Immature natural killer cell (primary cell): ENCODE measurements around the gene OR1F1. TPM values are rescaled to one million over a fixed set of nuclear protein-coding genes. Genes with fewer than 3 reads are reported as not detected.
"Not testable (repeated sequence)": the region's sequence is repeated elsewhere in the genome, so short reads cannot be mapped to it uniquely, and the experiment has no call there.

ENCODE experiments used
- DNase-seq, 3 donors: peaks; one replicate each; pipeline ENCODE4 v3.0.0; 2022; ENCODE audit warnings: mixed read lengths in 1 of 3
- H3K27ac Mint-ChIP-seq, 6 donors: one replicate each; pipeline ENCODE4 v1.8.0; 2020; ENCODE audit warnings: mixed read lengths in 6 of 6, mild to moderate bottlenecking in 5 of 6, inconsistent platforms in 4 of 6, moderate library complexity in 3 of 6
- H3K27me3 Mint-ChIP-seq, 3 donors: one replicate each; pipeline ENCODE4 v1.8.0; 2020 to 2021; ENCODE audit warnings: low read depth in 3 of 3, mild to moderate bottlenecking in 3 of 3, mixed read lengths in 3 of 3, moderate library complexity in 3 of 3, inconsistent platforms in 1 of 3
- H3K36me3 Mint-ChIP-seq, 3 donors: one replicate each; pipeline ENCODE4 v1.8.0; 2020; ENCODE audit warnings: mixed read lengths in 3 of 3, inconsistent platforms in 2 of 3, mild to moderate bottlenecking in 2 of 3
- H3K4me1 Mint-ChIP-seq, 2 donors: one replicate each; pipeline ENCODE4 v1.8.0; 2020; ENCODE audit warnings: inconsistent platforms in 2 of 2, mild to moderate bottlenecking in 2 of 2, mixed read lengths in 2 of 2, moderate library complexity in 1 of 2
- H3K4me3 Mint-ChIP-seq, 5 donors: one replicate each; pipeline ENCODE4 v1.8.0; 2020; ENCODE audit warnings: mild to moderate bottlenecking in 5 of 5, mixed read lengths in 5 of 5, inconsistent platforms in 3 of 5, moderate library complexity in 3 of 5
- H3K9me3 Mint-ChIP-seq, 6 donors: one replicate each; pipeline ENCODE4 v1.8.0; 2020; ENCODE audit warnings: mild to moderate bottlenecking in 6 of 6, mixed read lengths in 6 of 6, inconsistent platforms in 4 of 6, moderate library complexity in 3 of 6
- polyA plus RNA-seq, 3 donors: library from polyadenylated mRNA; unstranded; fragments of 300-500 nt; fragmentation: Illumina TruSeq; gene quantifications; one replicate each; pipeline ENCODE4 v1.2.3, GENCODE V29; 2021

OR1F1 gene
- polyA plus RNA-seq, 3 donors from 2014 or later: not detected

DNA sequence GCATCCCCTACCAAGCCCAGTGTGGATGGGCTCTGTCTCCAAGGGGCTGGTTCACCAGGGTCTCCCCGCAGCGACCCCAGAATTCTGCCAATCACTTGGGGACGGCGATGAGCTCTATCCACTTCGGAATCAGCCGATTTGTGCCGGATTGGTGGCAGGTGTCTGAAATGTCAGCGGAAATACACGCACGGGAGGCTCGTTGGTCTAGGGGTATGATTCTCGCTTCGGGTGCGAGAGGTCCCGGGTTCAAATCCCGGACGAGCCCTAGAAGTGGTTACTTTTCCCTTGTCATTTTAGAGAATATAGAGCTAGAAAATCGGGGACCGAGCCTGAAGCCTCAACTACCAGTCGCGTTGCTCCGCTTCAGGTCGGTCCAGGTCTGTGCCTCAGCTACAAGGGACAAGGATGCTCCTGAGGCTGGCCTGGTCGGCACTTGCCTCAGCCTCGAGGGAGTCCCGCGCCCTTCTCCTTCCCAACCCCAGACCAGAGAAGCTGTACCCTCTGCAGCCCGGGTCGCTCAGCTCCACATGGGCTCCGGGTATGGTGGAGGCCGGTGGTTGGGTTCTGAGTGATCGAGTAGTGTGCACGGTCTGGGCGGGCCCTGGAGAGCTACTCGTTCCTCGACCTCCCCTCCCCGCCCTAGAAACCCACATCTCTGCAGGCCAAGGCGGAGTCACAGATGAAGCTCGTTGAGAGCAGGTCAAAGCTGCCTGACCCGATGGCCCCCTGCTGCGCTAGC is 16.0 kb upstream of the OR1F1 start:
- peak overlapping the region; percentile 72 to 85 (median 82) for H3K4me3 Mint-ChIP-seq
- H3K27me3 Mint-ChIP-seq: peaks cover 29 to 64% (median 48%) of the 10 kb centered on the region in 3 donors
- no peaks in the 10 kb centered on the region for H3K9me3 Mint-ChIP-seq
- no peaks in the 10 kb centered on the region for H3K36me3 Mint-ChIP-seq
- H3K27ac Mint-ChIP-seq: peak overlapping the region in 2 of 6 donors; percentile 69 to 71
- DNase-seq: peak in 1 of 3 donors; percentile 30
- peaks cover 36 to 37% of the 10 kb centered on the region in 2 donors for H3K4me1 Mint-ChIP-seq

DNA sequence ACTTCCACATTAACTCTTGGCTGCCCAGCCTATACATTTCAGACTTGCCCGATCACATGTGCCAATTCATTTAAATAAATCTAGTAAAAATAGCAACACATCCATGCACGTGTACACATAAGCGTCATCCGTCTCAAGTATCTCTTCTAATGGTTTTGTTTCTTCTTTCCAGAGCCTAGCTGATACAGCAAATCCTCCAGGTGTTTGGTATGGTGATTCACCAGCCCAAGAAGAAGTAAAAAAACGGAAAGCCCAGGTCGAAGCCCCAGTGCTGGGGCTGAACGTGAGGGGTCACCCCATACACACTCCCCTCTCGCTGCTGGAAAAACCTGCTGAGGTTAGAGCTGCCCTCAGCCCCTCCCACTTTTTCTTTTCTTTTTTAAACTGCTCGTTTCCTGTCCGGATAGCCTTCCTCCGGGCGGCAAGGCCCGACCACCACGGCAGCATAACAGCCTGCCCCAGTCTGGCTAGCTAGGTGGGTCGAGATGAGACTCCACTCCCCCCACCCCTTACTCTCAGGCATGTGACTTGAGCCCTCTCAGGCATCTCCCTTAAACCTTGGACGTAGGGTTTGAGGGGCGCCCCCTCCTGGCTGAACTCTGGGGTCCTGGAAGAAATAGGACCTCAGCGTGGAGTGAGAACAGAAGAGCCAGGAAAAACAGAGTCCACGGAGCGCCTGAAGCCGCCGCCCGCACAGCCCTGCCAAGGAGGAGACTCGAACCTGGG is 13.9 kb upstream of the OR1F1 start:
- peaks cover 36 to 37% of the 10 kb centered on the region in 2 donors for H3K4me1 Mint-ChIP-seq
- peak overlapping the region in 1 of 6 donors; percentile 78 for H3K27ac Mint-ChIP-seq
- H3K36me3 Mint-ChIP-seq: no peaks in the 10 kb centered on the region
- peaks cover 32 to 70% (median 57%) of the 10 kb centered on the region in 3 donors for H3K27me3 Mint-ChIP-seq
- no peaks in the 10 kb centered on the region for H3K9me3 Mint-ChIP-seq
- peak overlapping the region in 4 of 5 donors; percentile 31 to 68 (median 47) for H3K4me3 Mint-ChIP-seq
- DNase-seq: no peak

DNA sequence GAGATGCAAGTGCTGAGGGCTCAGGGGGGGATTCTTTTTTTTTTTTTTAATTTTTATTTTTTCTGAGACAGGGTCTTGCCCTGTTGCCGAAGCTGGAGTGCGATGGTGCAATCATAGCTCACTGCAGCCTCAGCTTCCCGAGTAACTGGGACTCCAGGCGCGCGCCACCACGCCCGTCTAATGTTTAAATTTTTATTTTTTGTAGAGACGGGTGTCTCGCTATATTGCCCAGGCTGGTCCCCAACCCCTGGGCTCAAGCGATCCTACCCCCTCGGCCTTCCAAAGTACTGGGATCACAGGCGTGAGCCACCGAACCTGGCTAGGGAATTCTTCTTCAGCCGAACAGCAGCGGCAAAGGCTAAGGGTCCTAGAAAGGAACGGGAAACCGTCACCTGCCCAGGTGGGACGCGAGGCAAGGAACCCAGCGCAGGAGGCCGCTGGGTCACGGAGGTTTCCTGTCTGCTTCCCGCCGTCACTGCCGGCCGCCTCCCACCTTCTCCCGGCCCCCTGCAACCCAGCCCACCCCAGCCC is 13.3 kb upstream of the OR1F1 start:
- no peaks in the 10 kb centered on the region for H3K36me3 Mint-ChIP-seq
- peak overlapping the region in 1 of 5 donors; percentile 43 for H3K4me3 Mint-ChIP-seq
- H3K4me1 Mint-ChIP-seq: peaks cover 36 to 37% of the 10 kb centered on the region in 2 donors
- no peak for DNase-seq
- H3K27me3 Mint-ChIP-seq: peaks cover 32 to 68% (median 58%) of the 10 kb centered on the region in 3 donors
- no peaks in the 10 kb centered on the region for H3K9me3 Mint-ChIP-seq
- no peak overlapping the region for H3K27ac Mint-ChIP-seq

DNA sequence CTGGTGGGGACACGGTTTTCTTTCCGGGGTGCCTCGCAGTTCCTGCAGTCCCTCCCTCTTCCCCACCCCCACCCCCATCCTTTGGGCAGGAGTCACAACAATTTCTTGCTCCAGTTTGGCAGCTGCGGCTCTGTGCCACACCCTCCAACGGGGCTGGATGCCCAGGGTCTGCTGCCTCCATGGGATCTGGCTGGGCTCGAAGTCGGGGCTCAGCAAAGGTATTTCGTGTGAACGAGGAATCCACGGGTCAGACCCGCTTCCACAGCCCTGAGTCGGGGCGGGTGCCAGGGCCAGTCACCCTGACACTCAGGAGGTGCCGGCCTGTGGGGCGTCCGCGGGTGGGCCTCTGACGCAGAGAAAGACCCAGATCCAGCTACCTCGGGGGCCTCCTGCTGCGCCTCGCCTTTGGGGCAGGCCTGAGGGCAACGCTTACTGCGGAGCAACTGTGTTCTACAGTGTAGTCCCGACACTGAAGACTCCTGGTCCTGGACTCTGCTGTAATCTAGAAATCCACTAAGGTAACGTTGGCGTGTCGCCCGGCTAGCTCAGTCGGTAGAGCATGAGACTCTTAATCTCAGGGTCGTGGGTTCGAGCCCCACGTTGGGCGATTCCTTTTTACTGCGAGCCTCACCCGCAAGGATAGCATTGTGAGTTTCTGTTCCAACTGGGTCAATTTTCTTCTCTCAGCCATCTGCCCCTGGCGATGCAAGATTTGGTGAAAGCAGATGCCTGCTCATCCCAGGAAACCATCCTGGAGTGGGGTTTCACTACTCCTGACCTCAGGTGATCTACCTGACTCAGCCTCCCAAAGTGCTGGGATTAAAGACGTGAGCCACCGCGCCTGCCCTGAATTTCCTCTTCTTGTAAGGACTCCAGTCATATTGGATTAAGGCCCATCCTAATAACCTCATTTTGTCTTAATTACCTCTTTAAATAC is 12.6 kb upstream of the OR1F1 start:
- no peak for DNase-seq
- no peaks in the 10 kb centered on the region for H3K36me3 Mint-ChIP-seq
- peaks cover 35 to 36% of the 10 kb centered on the region in 2 donors for H3K4me1 Mint-ChIP-seq
- H3K27me3 Mint-ChIP-seq: peaks cover 32 to 66% (median 65%) of the 10 kb centered on the region in 3 donors
- H3K9me3 Mint-ChIP-seq: no peaks in the 10 kb centered on the region
- H3K27ac Mint-ChIP-seq: no peak overlapping the region
- H3K4me3 Mint-ChIP-seq: peak overlapping the region in 3 of 5 donors; percentile 17 to 21 (median 17)

DNA sequence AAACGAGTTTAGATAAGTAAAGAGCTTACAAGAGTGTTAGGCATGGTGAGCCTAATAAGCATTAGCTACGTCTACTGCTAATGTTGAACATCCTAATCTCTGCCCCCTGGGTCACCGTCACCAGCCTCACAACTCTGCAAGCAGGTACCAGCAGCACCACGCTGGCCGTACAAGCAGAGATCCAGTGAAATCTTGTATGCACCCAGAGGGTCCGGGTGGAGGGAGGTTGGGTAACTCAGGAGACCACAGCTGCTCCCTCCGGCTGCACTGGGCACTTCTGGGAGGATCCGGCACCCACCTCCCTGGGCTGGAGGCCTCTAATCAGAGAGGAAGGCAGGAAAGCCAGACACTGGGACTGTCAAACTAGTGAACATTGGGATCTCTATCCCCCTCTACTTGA is 8.4 kb upstream of the OR1F1 start:
- no peak for DNase-seq
- H3K27me3 Mint-ChIP-seq: peaks cover 25 to 76% (median 74%) of the 10 kb centered on the region in 3 donors
- H3K4me3 Mint-ChIP-seq: no peak overlapping the region
- peaks cover 0 to 6% (median 0%) of the 10 kb centered on the region in 3 donors for H3K36me3 Mint-ChIP-seq
- peaks cover 0 to 1% (median 0%) of the 10 kb centered on the region in 6 donors for H3K9me3 Mint-ChIP-seq
- peaks cover 24 to 29% of the 10 kb centered on the region in 2 donors for H3K4me1 Mint-ChIP-seq
- H3K27ac Mint-ChIP-seq: no peak overlapping the region

DNA sequence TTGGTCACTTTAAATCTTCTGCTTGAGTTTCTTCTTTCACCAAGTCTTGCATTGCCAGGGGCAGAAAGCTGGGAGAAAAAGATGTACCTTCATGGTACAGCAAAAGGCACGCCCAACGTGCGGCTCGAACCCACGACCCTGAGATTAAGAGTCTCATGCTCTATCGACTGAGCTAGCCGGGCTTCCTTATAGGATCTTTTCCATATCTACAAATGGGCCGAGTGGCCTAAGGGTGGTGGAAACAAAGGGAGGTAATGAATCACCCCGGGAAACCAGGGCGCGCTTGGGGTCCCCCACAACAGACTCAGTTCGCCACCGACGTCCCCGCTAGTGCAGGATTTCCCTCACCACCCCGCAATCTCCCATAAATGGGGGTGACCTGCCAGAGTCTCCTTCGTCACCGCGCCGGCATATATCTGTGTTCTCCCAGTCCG is 7.5 kb upstream of the OR1F1 start:
- DNase-seq: no peak
- H3K36me3 Mint-ChIP-seq: peaks cover 0 to 6% (median 0%) of the 10 kb centered on the region in 3 donors
- H3K27me3 Mint-ChIP-seq: peaks cover 25 to 72% (median 68%) of the 10 kb centered on the region in 3 donors
- H3K27ac Mint-ChIP-seq: no peak overlapping the region
- peaks cover 0 to 1% (median 0%) of the 10 kb centered on the region in 6 donors for H3K9me3 Mint-ChIP-seq
- no peak overlapping the region for H3K4me3 Mint-ChIP-seq
- H3K4me1 Mint-ChIP-seq: peaks cover 24 to 29% of the 10 kb centered on the region in 2 donors

DNA sequence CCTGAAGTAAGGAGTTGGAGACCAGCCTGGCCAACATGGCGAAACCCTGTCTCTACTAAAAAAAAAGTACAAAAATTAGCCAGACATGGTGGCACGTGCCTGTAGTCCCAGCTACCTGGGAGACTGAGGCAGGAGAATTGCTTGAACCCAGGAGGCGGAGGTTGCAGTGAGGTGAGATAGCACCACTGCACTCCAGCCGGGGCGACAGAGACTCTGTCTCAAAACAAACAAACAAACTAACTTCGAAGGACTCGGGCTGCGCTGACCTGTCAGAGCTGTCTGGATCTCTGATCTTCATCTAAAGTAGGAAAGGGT is 5.8 kb upstream of the OR1F1 start:
- DNase-seq, H3K9me3 Mint-ChIP-seq, H3K36me3 Mint-ChIP-seq: not testable (repeated sequence)
- peaks cover 20 to 27% of the 10 kb centered on the region in 2 donors for H3K4me1 Mint-ChIP-seq
- H3K27me3 Mint-ChIP-seq: peaks cover 24 to 69% (median 68%) of the 10 kb centered on the region in 3 donors
- H3K27ac Mint-ChIP-seq: peak overlapping the region in 2 of 6 donors; percentile 31 to 86
- peak overlapping the region; percentile 69 to 84 (median 74) for H3K4me3 Mint-ChIP-seq

DNA sequence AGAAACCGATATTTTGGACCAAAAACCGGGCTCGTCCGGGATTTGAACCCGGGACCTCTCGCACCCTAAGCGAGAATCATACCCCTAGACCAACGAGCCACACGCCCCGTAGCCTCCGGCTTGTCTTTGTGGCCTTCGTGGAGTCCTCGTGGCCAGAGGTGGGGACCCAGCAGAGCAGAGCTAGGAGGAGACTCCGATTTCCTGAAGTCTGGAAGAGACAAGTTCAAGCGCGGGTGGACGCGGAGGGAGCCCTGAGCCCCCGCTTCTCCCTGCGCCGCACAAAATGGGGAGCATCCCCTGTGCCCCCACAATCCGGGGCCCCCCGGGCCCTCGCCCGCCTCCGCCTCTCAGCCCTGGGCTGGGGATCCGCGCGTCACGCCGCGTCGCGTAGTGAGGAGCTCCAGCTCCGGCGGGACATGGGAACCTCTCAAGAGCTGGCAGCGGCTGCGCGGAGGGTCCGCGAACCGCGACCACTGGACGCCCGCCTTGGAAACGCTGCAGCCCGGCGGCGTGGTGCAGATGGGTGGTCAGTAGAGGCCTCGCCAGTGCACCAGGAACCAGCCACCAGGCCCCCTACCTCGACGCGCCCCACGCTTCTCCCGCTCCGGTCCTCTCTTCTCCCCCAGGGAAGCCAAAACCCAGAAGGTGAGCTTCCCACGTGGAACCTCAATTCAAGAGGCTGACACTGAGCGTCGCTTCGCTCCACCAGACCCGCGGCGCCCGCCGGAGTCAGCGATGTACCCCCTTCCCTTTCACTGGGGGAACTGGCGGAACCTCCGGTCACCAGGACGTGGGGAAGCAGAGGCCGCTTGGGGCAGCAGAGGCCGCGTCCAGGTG is 5.2 kb upstream of the OR1F1 start:
- peaks cover 27 to 70% (median 69%) of the 10 kb centered on the region in 3 donors for H3K27me3 Mint-ChIP-seq
- peak in 2 of 3 donors; percentile 39 to 50 for DNase-seq
- H3K4me1 Mint-ChIP-seq: peaks cover 23 to 32% of the 10 kb centered on the region in 2 donors
- peaks cover 0 to 1% (median 0%) of the 10 kb centered on the region in 6 donors for H3K9me3 Mint-ChIP-seq
- peaks cover 0 to 6% (median 0%) of the 10 kb centered on the region in 3 donors for H3K36me3 Mint-ChIP-seq
- peak overlapping the region; percentile 73 to 91 (median 84) for H3K4me3 Mint-ChIP-seq
- H3K27ac Mint-ChIP-seq: peak overlapping the region in 3 of 6 donors; percentile 62 to 86 (median 64)

DNA sequence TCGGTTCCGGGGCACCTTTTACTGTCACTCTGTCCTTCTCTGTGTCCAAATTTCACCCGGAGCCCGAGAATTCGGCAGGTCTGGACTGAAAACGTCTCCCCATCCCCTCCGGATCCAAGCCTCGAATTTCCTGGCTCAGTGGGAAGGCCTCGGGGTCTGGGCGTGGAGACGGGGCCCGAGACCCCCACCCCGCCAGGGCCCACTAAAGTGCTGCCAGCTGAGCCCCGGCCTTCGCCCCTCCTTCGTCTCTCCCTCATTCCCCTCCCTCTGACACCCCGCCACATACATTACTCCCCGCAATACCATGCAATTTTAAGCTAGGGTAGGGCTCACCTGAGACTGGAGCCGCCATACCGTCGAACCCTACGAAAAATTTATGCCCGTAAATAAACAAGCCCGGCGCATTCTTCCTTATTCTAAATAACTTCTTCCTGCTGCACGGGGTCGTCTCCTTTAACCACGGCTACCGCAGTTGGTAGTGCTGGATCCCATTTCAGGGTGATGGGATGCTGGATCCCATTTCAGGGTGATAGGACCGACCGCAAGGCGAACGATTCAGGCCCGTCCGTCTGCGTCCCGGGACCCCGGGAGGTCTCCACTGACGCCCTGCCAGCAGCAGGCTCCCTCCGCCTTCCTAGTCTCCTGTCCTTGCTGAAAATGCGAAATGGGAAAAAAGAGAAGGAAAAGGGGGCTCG is 4.4 kb upstream of the OR1F1 start:
- Mint-ChIP-seq H3K9me3 (peaks cover 0 to 1% (median 0%) of the 10 kb centered on the region in 6 donors), H3K36me3 (peaks cover 0 to 6% (median 0%) of the 10 kb centered on the region in 3 donors), H3K27ac (peak overlapping the region in 2 of 6 donors; percentile 63 to 85), H3K4me1 (peaks cover 29 to 38% of the 10 kb centered on the region in 2 donors), H3K4me3 (peak overlapping the region; percentile 73 to 91 (median 82)), H3K27me3 (peaks cover 32 to 74% (median 73%) of the 10 kb centered on the region in 3 donors)
- no peak for DNase-seq

DNA sequence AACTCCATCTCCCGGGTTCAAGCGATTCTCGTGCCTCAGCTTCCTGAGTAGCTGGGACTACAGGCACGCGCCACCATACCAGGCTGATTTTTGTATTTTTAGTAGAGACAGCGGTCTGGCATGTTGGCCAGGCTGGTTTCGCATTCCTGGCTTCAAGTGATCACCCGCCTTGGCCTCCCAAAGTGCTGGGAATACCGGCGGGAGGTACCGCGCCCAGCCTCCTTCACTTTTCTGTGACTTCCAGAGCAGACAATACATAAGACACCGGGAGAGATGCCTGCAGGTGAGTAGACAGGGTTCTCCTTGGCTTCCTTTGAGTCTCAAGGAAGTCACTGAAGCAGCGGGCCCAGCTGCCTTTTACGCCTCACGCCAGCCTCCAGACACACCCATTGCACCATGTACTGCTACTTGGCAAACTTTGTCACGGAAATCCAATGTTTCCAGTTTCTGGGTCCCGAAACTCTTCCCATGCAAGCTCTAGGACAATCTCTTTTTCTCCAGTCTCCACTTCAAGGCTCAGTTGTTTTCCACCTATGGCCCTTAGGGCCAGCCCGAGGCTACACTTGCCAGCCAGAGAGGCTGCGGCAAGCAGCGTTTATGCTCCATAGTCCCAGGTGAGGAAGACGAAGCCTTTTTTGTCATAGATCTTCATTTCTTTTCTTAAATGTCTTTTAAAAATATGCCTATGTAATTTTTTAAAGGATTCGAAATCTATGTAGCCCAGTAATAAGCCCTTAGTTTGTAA is 886 bp upstream of the OR1F1 start:
- Mint-ChIP-seq H3K4me1 (peaks cover 55 to 61% of the 10 kb centered on the region in 2 donors), H3K9me3 (peaks cover 0 to 4% (median 0%) of the 10 kb centered on the region in 6 donors), H3K36me3 (peaks cover 0 to 6% (median 0%) of the 10 kb centered on the region in 3 donors), H3K27me3 (peaks cover 58 to 84% (median 76%) of the 10 kb centered on the region in 3 donors), H3K27ac (peak overlapping the region in 2 of 6 donors; percentile 46 to 51), H3K4me3 (peak overlapping the region in 3 of 5 donors; percentile 60 to 77 (median 60))
- DNase-seq: no peak

DNA sequence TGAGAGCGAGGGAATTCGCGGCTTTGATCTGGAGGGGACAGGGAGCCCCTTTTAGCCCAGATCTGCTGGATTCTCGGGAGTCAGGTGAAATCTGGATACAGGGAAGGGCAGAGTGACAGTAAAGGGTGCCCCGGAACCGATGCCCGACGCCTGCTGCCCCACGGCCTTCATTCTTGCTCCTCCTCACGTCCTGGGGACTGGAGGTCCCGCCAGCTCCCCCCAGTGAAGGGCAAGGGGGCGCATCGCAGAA is 596 bp downstream of the OR1F1 start:
- Mint-ChIP-seq H3K36me3 (peaks cover 0 to 6% (median 0%) of the 10 kb centered on the region in 3 donors), H3K4me1 (peaks cover 43 to 47% of the 10 kb centered on the region in 2 donors), H3K4me3 (peak overlapping the region in 4 of 5 donors; percentile 17 to 81 (median 64)), H3K27ac (peak overlapping the region in 1 of 6 donors; percentile 13), H3K27me3 (peaks cover 57 to 78% (median 75%) of the 10 kb centered on the region in 3 donors), H3K9me3 (peaks cover 0 to 2% (median 0%) of the 10 kb centered on the region in 6 donors)
- no peak for DNase-seq
